HG03196 (cell line): Measurements from ENCODE around the gene BANP.
"Not testable (repeated sequence)": the region's sequence is repeated elsewhere in the genome, so short reads cannot be mapped to it uniquely, and the experiment has no call there.

Experiments
- ATAC-seq: cut with Tn5 transposase; IDR thresholded peaks from one replicate; pipeline ENCODE4 v1.9.1; 2021; ENCODE audit not compliant: unreplicated experiment

The BANP gene

GRCh38 chr16:88026964-88027938, 76.0 kb downstream of the BANP start:
- no peak for ATAC-seq

DNA sequence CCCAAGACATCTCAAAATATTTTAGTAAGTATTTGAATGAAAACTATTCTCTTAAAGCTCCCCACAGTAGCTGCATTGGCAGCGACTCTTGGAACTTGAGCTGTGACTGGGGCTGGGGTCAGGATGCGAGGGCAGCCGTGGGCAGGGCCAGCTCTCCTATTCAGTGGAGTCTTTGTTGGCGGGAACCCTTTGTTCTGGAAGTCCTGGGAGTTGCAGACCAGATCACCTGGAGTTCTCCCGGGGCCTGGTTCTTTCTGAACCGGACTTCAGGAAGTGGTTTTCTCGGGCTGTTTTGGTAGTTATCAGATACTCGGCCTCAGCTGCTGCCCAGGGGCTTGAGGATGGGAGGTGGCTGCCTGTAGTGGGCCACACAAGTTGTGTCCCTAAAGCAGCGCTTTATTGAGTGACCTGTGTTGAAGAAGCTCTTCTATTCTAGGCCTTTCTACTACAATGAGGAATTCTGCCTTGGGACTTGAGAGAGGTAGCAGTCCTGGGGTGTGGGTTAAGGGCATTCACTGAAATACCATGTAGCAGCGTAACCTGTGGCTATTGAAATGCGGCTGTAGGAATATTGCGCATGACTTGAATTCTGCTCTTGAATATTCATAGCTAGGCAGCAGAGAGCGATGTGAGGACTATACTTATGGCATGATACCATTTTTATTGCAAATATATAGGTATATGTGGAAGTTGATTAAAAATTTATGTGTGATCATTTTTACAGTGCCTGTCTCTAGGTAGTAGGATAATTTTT, 77.1 kb downstream of the BANP start:
- ATAC-seq = not testable (repeated sequence)

GRCh38 chr16:88030498-88030897, 79.3 kb downstream of the BANP start:
- ATAC-seq = no peak

- not testable (repeated sequence) for ATAC-seq
These were observed 79.7 kb downstream of the BANP start for GRCh38 chr16:88030961-88031360.

DNA sequence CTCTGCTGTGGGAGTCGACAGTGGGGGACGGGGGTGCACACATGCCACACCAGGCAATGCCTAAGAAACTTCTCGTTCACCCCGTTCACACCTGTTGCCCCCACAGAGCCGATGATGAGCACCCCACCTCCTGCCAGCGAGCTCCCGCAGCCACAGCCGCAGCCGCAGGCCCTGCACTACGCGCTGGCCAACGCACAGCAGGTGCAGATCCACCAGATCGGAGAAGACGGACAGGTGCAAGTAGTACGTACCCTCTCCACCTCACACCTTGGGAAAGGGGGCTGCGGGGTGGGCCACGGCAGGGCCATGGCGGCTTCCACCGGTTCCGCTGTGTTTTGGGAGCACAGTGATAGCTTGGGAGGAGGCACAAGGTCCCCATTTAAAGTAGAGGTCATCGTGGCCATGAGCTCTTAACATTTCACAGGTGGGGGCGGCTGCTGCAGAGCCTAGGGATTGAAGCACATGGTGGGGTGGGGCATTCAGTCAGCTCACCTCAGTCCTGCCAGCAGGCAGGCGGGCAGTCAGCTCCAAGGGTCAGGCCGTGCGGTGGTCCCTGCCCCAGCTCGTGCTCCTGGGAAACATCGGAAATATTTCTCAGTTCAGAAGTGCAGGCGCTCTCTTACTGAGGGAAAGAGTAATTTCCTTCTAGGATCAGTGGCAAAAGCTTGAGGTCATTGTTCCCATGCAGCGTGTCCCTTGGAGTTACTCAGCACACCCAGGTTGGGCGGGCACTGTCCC, 81.9 kb downstream of the BANP start:
- not testable (repeated sequence) for ATAC-seq

DNA sequence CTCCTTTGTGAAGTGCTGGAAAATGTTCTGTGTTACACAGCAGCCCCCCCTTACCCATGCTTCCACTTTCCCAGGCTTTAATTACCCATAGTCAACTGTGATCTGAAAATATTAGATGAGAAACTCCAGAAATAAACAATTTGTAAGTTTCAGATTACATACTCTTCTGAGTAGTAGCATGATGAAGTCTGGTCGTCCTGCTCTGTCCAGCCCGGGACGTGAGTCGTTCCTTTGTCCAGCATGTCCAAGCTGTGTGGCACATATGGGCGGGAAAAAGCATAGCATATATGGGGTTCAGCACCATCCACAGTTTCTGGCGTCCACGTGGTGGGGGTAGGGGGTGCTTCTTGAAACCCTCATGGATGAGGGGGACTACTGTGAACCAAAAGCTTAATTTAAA, 83.5 kb downstream of the BANP start:
- ATAC-seq = no peak

- no peak for ATAC-seq
These were observed 84.1 kb downstream of the BANP start for GRCh38 chr16:88035292-88035691.

- ATAC-seq = not testable (repeated sequence)
These were observed 84.8 kb downstream of the BANP start for GRCh38 chr16:88035884-88036639.

DNA sequence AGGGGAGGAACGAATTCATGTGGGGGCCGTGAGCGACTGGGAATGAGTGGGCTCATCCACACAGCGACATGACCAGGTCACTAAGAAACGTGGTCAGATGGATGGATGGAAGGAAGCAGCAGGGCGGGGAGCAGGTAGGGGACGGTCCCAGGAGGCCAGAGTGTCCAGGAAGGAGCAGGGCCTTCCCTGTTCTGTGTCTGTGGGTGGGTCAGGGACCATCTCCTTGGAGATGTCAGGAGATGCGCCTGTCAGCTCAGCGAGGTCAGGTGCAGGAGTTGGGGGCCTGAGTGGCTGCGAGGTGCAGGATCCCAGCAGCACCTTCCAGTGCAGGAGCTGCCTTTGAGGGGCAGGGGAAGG, 85.4 kb downstream of the BANP start:
- not testable (repeated sequence) for ATAC-seq

DNA sequence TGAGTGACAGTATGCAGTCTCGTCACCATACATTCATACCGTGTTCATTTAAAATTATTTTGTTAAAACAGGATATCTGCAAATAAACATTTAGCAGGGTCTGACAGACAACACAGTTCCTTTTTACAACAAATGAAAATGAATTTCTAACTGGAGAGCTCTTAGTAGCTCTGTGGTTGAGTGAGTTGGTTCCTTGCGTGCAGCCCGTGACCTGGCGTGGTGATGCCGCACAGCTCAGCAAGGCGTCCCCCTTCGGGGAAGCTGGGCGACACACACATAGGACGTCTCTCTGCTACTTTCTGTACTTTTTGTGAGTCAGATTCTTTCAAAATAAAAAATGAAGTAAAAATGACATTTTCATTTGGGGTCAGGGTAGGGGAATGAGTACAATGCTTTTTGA, 86.1 kb downstream of the BANP start:
- not testable (repeated sequence) for ATAC-seq

DNA sequence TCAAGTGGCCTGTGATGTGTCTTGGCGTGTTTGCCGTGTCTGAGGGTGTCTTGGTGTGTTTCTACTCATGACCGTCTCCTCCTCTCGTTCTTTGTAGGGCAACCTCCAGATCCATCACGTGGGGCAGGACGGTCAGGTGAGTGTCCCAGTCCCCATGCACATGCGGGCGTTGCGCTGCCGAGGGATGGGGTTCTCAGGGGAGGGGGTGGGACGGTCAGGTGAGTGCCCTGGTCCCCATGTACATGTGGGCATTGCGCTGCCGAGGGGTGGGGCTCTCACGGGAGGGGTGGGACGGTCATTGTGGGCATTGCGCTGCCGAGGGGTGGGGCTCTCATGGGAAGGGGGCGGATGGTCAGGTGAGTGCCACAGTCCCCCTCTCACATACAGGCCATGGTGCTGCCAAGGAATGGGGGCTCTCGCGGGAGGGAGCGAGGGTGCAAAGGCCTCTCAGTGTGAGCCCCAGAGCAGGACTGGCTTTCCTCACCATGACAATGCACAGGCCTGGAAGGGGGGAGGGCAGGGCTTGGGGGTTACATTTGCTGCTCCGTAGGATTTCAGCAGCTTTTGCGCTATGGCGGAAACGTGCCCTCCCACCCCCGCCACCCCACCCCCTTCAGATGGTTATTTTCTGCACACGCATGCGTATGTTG, 86.8 kb downstream of the BANP start:
- ATAC-seq = not testable (repeated sequence)

DNA sequence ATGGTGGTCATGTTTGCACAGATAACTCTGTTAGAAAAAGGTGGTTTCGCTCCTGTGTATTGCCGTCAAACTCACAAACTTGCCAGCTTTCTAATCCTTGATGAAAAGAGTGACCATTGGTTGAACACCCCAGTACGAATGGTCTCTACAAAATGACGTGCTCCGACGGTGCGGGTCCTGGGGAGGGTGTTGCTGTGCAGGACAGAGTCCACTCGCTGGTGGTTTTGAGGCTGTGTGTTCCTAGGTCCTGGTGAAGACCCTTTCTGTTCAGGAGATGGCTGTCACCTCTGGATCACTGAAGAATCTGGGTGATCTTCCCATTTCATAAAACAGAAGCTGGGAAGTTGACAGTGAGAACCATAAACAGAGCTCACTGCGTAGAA, 87.3 kb downstream of the BANP start:
- ATAC-seq = not testable (repeated sequence)

DNA sequence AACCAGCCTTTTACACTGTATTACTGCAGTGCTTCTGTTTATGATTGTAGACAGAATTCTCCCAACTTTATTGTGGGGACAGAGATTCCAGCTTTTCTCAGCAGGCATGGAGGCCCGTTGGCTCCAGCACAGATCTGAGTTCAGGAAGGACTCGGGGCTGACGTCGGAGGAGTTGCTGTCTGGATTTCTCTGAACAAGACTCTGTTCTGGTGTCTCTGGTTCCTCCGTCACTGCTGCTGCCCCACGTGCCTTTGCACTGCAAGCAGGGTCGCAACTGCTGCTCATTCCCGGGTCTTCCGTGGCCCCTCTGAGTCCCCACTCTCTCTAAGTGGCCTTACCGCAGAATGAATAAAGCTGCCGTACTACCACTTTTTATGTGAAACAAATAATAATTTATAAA, 88.4 kb downstream of the BANP start:
- ATAC-seq = no peak

DNA sequence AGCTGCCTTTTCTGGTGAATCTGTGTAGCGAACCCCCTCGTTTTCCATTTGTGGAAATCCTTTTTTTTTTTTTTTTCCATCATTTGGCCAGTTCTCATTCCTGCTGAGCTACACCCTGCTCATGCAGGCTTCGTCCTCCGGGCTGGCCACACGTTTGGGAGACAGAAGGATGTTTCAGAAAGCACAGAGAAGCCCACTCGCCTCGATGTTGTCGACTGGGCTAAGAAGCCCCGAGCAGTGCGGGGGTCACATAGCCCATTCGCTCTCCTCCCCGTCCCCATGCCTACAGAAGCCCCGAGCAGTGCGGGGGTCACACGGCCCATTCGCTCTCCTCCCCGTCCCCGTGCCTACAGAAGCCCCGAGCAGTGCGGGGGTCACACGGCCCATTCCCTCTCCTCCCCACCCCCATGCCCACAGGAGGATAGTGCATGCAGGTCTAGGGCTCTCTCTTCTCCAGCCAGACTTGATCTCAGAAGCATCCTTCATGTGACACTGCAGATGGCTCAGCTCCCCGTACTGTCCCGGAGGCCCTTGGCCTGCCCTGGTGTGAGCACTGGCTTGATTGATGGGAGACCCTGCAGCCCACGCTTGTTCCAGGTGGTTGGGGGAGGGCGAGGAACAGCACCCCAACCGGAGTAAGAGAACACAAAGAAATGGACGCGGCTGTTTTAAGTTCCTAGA, 89.1 kb downstream of the BANP start:
- ATAC-seq = not testable (repeated sequence)

DNA sequence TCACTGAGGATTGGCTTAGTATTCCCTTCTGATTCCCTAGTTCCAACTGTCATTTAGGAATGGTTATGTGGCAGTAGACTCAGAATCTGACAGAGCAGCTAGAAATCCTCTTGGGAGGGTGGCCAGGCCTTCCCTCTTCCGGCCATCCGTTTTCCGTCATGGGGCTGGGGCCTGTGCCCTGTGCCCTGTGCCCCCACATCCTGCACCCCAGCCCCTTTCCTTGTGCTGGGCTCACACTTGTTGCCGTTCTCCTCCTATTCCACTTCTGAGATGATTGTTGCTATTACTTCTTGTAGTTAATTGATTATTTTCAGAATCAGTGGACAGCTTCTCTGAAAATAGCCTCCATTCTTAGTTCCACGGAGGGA, 89.6 kb downstream of the BANP start:
- not testable (repeated sequence) for ATAC-seq

DNA sequence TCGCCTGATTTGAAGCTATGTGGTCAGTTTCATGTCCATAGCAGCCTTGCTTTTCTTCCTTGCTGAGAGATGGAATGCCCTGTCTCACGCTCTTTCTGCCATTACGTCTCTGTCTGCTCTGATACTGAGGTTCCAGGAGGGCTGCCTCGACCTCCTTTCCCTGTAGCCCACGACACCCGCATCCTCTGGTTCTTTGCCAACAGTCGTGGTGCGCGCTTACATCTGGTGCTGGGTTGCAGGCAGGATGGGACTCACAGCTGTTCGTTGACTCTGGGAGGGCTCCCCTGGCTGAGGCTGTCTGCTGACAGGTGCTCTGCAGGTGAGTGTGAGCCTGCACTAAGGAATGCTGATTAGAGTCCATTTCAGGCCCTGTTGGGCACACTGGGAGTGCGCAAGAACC, 90.3 kb downstream of the BANP start:
- ATAC-seq = not testable (repeated sequence)

- not testable (repeated sequence) for ATAC-seq
These were observed 90.8 kb downstream of the BANP start for GRCh38 chr16:88041986-88042562.

- not testable (repeated sequence) for ATAC-seq
These were observed 92.1 kb downstream of the BANP start for GRCh38 chr16:88043208-88043910.
